GM12892 (cell line): ENCODE data around the gene ACLY.
A peak's percentile ranks its signal among the peaks of the same experiment; 100 is the strongest.
"Not testable (repeated sequence)": the region's sequence is repeated elsewhere in the genome, so short reads cannot be mapped to it uniquely, and the experiment has no call there.

Experiments used
- DNase-seq: peaks from one replicate; pipeline ENCODE4 v3.0.0; 2011; ENCODE audit not compliant: insufficient read length
- FAIRE-seq: peaks from 2 replicates; lab custom pipeline; 2011; peaks lifted over from hg19 to GRCh38; lab: Jason Lieb, UNC
- POLR2A ChIP-seq: IDR thresholded peaks from 2 replicates; pipeline ENCODE4 v1.6.1; 2011; ENCODE audit warnings: low read depth, low read length, control low read depth
- POLR2AphosphoS5 ChIP-seq: IDR thresholded peaks from 2 replicates; pipeline ENCODE4 v1.6.1; 2011; ENCODE audit warnings: low read depth, low read length, control low read depth
- TAF1 ChIP-seq: IDR thresholded peaks from 2 replicates; pipeline ENCODE4 v1.6.1; 2011; ENCODE audit warnings: low read depth, mild to moderate bottlenecking, control low read depth, low read length, borderline replicate concordance

The ACLY gene

DNA sequence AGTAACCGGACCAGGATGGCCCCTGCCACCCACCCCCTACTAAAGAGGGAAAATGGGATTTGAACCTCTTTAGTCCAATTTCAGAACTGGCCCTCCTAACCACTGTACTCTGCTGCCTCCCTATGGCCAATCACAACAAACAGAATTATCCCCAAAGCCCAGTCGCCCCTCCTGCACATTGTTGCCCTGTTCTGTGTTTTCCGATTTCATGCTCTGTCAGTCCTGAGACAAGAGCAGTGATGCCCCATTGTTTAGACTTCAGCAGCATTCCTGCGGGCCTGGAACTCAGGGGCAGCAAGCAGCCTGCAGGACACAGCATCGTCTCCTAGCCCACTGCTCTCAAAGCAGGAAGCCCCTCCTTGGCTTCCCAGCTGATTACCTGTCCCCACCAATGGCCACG is 33.0 kb downstream of the ACLY start:
- DNase-seq: no peak
- FAIRE-seq: no peak

DNA sequence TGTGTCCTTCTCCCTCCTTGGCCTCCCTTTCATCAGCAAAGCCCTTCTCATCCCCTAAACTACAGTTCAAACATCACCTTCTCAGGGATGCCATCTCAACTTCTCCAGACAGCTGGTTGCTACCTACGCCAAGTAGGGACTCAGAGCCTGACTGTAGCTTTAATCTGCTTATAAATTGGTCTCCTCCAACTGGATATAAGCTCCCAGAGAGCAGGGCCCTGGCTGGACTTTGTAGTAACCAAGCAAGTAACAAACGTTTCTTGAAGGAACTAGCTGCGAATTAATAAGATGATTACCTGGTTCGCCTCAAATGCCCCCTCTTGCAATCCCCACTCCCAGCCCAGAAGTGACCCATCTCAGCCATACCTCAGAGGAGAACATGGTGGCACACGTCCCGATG is 36.0 kb downstream of the ACLY start:
- TF ChIP-seq TAF1 (no peak), POLR2A (no peak), POLR2AphosphoS5 (no peak)
- DNase-seq (no peak), FAIRE-seq (no peak)

More for the DNA sequence above, 33.0 kb downstream of the ACLY start:
- TF ChIP-seq POLR2A (no peak), TAF1 (no peak), POLR2AphosphoS5 (no peak)

DNA sequence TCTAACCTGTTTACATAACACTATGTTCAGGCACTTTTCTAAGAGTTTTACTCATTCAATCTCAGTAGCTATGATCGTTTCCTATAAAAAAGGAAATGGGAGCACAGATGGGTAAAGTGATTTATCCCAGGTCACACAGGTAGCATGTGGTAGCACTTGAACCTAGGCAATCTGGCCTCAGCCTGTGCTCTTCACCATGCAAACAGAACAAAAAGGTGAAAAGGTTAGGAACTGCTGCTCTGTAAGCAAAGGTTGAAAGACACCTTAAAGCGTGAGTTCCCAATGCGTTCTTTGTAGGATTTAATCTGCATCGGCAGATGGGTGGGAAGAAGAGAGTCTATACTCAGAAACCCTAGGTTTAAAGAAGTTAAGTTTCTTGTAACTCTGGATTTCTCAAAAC is 38.6 kb downstream of the ACLY start:
- no peak for DNase-seq
- TF ChIP-seq POLR2A (no peak), TAF1 (no peak), POLR2AphosphoS5 (no peak)
- no peak for FAIRE-seq

DNA sequence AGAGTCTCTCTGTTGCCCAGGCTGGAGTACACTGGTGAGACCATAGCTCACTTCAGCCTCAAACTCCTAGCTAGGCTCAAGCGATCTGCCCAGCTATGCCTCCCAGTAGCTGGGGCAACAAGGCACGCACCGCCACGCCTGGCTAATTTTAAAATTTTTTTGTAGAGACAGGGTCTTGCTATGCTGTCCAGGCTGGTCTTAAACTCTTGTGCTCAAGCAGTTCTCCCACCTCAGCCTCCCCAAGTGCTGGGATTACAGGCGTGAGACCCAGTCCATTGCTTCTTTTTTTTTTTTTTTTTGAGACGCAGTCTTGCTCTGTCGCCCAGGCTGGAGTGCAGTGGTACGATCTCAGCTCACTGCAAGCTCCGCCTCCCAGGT is 44.5 kb downstream of the ACLY start:
- not testable (repeated sequence) for FAIRE-seq, DNase-seq

DNA sequence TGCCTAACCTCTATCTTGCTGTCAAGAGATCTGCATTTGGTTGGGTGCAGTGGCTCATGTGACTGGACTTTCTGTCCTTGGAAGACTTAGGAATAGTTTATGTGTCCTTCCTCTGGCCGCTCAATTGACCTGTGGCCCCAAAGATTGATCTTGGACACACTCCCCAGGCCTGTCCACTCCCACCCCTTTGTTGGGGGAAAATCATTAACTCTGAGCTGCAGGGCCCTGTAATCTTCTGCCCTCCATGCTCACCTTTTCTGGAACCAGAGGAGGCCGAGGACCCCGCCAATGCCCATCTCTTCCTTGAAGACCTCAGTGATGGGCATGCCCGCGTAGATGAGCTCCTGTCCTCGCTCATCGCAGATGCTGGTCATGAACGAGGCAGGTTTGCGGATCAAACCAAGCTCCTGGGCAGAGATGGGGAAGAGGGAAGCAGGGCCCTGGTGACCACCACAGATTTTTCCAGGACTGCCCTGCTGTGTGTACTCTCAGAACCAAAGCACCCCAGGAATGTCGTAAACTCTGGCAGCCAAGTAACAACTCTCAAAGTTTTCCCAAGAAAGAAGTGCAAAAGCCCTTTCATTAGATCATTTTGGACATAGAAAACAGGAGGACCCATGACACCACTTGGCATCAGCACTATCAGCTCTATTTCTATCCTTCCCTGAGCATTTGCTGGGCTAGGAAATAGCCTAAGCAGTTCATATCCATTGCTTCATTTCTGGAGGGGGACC is 45.0 kb downstream of the ACLY start:
- FAIRE-seq: no peak
- TF ChIP-seq POLR2A (no peak), TAF1 (no peak), POLR2AphosphoS5 (no peak)
- DNase-seq: no peak

DNA sequence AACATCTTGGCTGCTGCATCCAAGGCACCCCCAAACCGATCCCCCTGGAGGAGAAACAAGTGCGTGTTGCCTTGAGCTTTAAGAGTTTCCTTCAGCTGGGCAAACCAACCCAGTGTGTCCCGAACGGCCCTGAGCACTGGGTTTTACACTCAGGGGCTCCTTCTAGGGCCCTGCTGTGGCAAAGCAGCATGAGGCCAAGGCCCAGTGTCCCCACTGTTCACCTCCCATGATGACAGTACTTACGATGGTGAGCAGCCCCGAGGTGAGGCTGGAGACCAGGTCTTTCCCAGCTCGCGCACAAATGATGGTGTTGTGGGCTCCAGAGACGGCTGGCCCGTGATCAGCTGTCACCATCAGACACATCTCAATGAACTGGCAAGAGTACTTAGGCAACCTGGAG is 47.0 kb downstream of the ACLY start:
- FAIRE-seq: no peak

DNA sequence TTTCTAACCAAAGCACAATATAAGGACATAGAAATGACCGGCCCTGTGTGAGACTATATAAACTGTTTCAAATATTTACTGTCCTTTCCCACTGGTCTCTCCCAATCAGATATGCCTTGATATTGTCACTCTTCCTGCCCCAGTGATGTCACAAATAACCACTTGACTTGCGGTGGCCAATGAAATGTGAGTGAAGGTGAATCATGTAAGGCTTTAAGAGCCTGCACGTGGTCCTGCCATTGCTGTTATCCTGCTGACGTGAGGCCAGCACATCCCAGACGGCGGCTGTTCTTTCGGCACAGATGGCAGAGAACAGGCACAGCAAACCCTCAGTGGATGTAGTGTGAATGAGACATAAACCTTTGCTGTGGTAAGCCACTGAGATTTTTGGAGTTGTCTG is 48.1 kb downstream of the ACLY start:
- TF ChIP-seq POLR2A (no peak), TAF1 (no peak), POLR2AphosphoS5 (no peak)
- FAIRE-seq: no peak
- DNase-seq: no peak

More for the DNA sequence above, 47.0 kb downstream of the ACLY start:
- TF ChIP-seq POLR2A: no peak
- TF ChIP-seq TAF1: no peak
- no peak for TF ChIP-seq POLR2AphosphoS5
- no peak for DNase-seq

DNA sequence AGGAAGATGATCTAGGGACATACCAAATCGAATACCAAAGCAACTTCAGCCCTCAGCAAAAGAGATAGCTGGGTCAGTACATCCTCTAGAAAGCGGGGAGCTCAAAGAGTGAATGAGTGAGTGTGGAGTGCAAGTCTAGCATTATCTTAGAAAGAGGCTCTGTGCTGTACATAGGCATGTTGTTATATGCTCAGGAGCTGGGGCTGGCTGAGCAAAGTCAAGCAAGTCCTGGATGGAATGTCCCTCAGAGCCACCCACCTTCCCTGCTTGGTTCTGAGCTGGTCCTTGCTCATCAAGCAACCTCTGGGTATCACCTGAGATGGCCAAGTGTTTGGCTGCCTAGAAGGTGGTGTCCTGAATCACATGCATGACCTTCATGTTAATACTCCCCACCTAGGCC is 48.7 kb downstream of the ACLY start:
- no peak for FAIRE-seq
- no peak for DNase-seq
- no peak for TF ChIP-seq POLR2AphosphoS5
- TF ChIP-seq TAF1: no peak
- TF ChIP-seq POLR2A: no peak

DNA sequence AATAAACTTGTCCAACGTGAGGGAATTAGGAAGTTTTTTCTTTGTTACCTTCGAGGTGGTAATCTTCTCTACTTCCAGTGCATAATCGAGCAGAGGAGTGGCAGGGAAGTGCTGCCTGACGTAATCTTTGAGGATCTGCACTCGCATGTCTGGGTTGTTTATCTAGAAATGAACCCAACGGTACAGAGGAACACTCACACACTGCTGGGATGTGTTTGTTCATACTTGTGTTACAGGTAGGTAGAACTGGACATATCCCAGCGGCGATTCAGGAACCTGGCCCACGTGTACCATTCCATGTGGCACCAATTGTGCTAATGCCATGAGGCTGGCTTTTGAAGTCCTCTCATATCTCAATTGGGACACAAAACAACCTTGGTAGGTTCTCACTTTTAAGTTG is 49.3 kb downstream of the ACLY start:
- DNase-seq (no peak), FAIRE-seq (no peak)
- TF ChIP-seq TAF1 (no peak), POLR2A (no peak), POLR2AphosphoS5 (no peak)

DNA sequence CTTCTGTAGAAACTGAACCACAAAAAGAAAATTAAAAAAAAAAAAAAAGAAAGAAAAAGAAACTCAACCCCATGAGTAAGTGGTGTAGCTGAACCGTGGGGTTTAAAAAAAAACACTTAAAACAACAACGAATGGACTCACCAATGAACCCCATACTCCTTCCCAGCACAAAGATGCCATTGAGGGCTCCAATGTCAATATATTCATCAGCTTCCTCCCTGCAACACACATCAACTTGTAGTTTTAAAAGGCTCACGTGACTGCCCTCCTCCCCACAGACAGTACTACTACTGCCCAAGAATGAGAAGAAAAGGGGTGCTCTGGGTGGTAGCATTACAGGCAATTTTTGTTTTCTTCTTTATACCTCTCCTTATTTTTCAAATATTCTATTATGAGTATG is 50.2 kb downstream of the ACLY start:
- no peak for FAIRE-seq
- no peak for DNase-seq
- TF ChIP-seq TAF1 (no peak), POLR2A (no peak), POLR2AphosphoS5 (no peak)

DNA sequence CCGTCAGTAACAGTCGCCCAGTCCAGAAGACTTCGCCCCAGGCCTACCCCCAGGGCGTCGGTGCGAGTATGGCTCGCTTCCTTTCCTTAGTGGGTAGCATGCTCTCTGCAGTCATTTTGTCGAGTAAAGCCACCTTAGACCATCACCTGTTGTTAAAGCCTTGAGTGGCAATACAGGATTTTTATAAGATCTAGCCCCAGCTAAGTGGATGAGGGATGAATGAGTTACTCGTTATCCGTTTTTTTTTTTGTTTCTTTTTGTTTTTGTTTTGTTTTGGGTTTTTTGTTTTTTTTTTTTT is 53.2 kb downstream of the ACLY start:
- DNase-seq (no peak), FAIRE-seq (no peak)
- TF ChIP-seq TAF1: no peak
- peak; percentile 58; the same call in 1 of the 2 replicates for TF ChIP-seq POLR2A
- TF ChIP-seq POLR2AphosphoS5: no peak; the same call in 1 of the 2 replicates

DNA sequence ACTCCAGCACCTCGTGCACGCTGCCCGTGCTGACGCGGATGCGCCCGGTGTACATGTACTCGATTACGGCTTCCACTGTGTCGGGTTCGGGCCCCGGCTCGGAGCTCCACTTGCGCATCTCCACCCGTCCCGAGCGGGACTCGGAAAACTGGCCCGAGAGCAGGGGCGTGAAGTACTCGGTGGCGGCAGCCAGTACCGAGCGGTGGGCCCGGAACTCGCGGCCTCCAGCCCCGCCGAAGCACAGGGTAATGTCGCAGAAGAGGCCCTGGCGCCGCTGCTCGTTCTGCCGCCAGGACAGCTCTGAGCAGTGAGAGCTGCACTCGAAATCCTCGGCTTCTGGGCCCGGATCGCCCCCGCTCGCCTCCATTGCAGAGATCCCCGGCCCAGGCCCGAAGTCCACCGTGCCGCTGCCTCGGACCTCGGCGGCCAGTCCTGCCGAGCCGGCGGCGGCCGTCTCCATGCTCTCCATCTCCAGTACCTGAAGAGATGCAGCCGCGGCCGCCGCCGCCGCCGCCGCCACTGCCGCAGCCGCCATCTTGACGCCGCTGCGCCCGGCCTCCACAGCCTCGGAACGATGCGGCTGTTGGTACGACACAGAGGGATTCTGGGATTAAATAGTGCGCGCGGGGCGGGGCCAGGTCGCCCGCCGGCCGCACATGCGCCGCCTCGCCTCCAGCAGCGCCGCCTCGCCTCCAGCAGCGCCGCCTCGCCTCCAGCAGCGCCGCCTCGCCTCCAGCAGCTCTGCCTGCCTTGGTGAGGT is 53.7 kb downstream of the ACLY start, which contains the start of gene KLHL11:
Gene KLHL11, minus strand, starts transcription at position 588 of the 760 bp plus-strand sequence. Its CDS starts 53 bp downstream, at position 535.
- DNase-seq: peak; percentile 88
- TF ChIP-seq POLR2A (peak; percentile 91), POLR2AphosphoS5 (peak; percentile 61; the same call in 1 of the 2 replicates), TAF1 (peak; percentile 90)
- peak; percentile 94 for FAIRE-seq

DNA sequence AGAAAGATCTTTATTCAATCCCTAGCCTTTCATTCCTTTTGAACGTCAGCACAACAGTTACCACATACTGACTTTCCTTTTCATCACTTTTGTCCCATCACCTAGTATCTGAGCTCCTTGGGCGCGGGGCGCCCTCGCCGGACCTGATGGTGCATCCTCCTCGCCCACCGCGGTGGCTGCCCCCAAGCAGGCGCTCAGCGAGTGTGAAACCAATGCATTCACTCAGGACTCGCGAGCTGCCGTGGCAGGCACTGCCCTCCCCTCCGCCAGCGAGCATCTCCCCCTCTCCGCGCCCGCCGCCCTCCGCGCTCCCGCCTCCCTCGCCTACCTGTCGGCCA is 54.3 kb downstream of the ACLY start:
- DNase-seq (no peak), FAIRE-seq (no peak)
- no peak for TF ChIP-seq POLR2A
- TF ChIP-seq TAF1: no peak
- no peak for TF ChIP-seq POLR2AphosphoS5
